ENCODE results near the gene MORC4. TPM values are rescaled to one million over a fixed set of nuclear protein-coding genes. Genes with fewer than 3 reads are reported as not detected.
"Not testable (repeated sequence)": the region's sequence is repeated elsewhere in the genome, so short reads cannot be mapped to it uniquely, and the experiment has no call there.

Gene MORC4
- total RNA-seq, 4 donors from 2014 or later = 5.0 to 10.0 (median 8.4) TPM

- H3K27me3 ChIP-seq = no peaks in the 10 kb centered on the region
- DNase-seq (no peak), ATAC-seq (no peak)
- no peak overlapping the region for H3K4me3 ChIP-seq
- H3K9me3 ChIP-seq = no peaks in the 10 kb centered on the region
- no peaks in the 10 kb centered on the region for H3K36me3 ChIP-seq
- no peak overlapping the region for H3K27ac ChIP-seq
- in situ Hi-C loops (cut with MboI; ENCODE audit: low sequenced_read_pairs in 4 of 4) (no loop called here), intact Hi-C loops (cut with DNase I; ENCODE audit: low total_unique reads) (no loop called here)
- H3K4me1 ChIP-seq = no peaks in the 10 kb centered on the region
- no peak for TF ChIP-seq POLR2A (IDR thresholded peaks at IDR 0.05)
- TF ChIP-seq CTCF (IDR thresholded peaks at IDR 0.05 in 4 of 5, conservative IDR thresholded peaks at IDR 0.05 in 1 of 5) = no peak
Observed at GRCh38 chrX:106973433-106974149, 26.4 kb downstream of the MORC4 start.

- no peaks in the 10 kb centered on the region for H3K36me3 ChIP-seq
- DNase-seq = no peak
- H3K27me3 ChIP-seq = no peaks in the 10 kb centered on the region
- intact Hi-C loops (cut with DNase I; ENCODE audit: low total_unique reads) = no loop called here
- no peaks in the 10 kb centered on the region for H3K4me1 ChIP-seq
- H3K27ac ChIP-seq = no peak overlapping the region
- no peaks in the 10 kb centered on the region for H3K9me3 ChIP-seq
- TF ChIP-seq CTCF (IDR thresholded peaks at IDR 0.05 in 4 of 5, conservative IDR thresholded peaks at IDR 0.05 in 1 of 5) (no peak), POLR2A (IDR thresholded peaks at IDR 0.05) (no peak)
- H3K4me3 ChIP-seq = no peak overlapping the region
- no peak for ATAC-seq
- in situ Hi-C loops (cut with MboI; ENCODE audit: low sequenced_read_pairs in 4 of 4) = no loop called here
Observed at GRCh38 chrX:106972896-106973295, 27.1 kb downstream of the MORC4 start.

- DNase-seq; H3K27ac ChIP-seq; H3K4me3 ChIP-seq; H3K27me3 ChIP-seq; H3K9me3 ChIP-seq; H3K36me3 ChIP-seq; H3K4me1 ChIP-seq; ATAC-seq; in situ Hi-C loops (cut with MboI; ENCODE audit: low sequenced_read_pairs in 4 of 4); intact Hi-C loops (cut with DNase I; ENCODE audit: low total_unique reads): not testable (repeated sequence)
Observed at GRCh38 chrX:106966547-106966946, 33.5 kb downstream of the MORC4 start.

- no peak for DNase-seq
Observed at GRCh38 chrX:106964290-106964689, 35.7 kb downstream of the MORC4 start.

GRCh38 chrX:106963111-106963510, 36.9 kb downstream of the MORC4 start:
- H3K27ac ChIP-seq = no peak overlapping the region
- H3K4me3 ChIP-seq = no peak overlapping the region
- ATAC-seq (no peak), DNase-seq (no peak)
- intact Hi-C loops (cut with DNase I; ENCODE audit: low total_unique reads) = no loop called here
- TF ChIP-seq CTCF (IDR thresholded peaks at IDR 0.05 in 4 of 5, conservative IDR thresholded peaks at IDR 0.05 in 1 of 5) (no peak), POLR2A (IDR thresholded peaks at IDR 0.05) (no peak)
- peaks cover 0 to 11% of the 10 kb centered on the region in 2 donors for H3K36me3 ChIP-seq
- no peaks in the 10 kb centered on the region for H3K27me3 ChIP-seq
- H3K4me1 ChIP-seq = no peaks in the 10 kb centered on the region
- no peaks in the 10 kb centered on the region for H3K9me3 ChIP-seq
- in situ Hi-C loops (cut with MboI; ENCODE audit: low sequenced_read_pairs in 4 of 4) = no loop called here

More at GRCh38 chrX:106964290-106964689, 35.7 kb downstream of the MORC4 start:
- H3K9me3 ChIP-seq = no peaks in the 10 kb centered on the region
- no peak overlapping the region for H3K4me3 ChIP-seq
- in situ Hi-C loops (cut with MboI; ENCODE audit: low sequenced_read_pairs in 4 of 4) (no loop called here), intact Hi-C loops (cut with DNase I; ENCODE audit: low total_unique reads) (no loop called here)
- TF ChIP-seq POLR2A (IDR thresholded peaks at IDR 0.05) (no peak), CTCF (IDR thresholded peaks at IDR 0.05 in 4 of 5, conservative IDR thresholded peaks at IDR 0.05 in 1 of 5) (no peak)
- H3K27ac ChIP-seq = no peak overlapping the region
- no peaks in the 10 kb centered on the region for H3K4me1 ChIP-seq
- ATAC-seq = no peak
- H3K27me3 ChIP-seq = no peaks in the 10 kb centered on the region
- H3K36me3 ChIP-seq = peaks cover 0 to 11% of the 10 kb centered on the region in 2 donors
